Panc1 (cell line): ENCODE measurements around the gene GPR42. TPM values are rescaled to one million over a fixed set of nuclear protein-coding genes. Genes with fewer than 3 reads are reported as not detected.

Source experiments
- ATAC-seq: fragments of 200-7000 bp; cut with Tn5 transposase; 2 replicates; pipeline ENCODE4 v1.9.1; 2020; ENCODE audit warnings: mild to moderate bottlenecking, moderate library complexity
- BruUV-seq: library from RNA; stranded (reverse); fragments of 400-500 nt; replicated peaks from 2 replicates; lab custom pipeline; 2021; lab: Mats Ljungman, UMichigan
- CTCF ChIA-PET: fragments of 300-600 bp; sonication (Branson Sonifier 250); formaldehyde crosslinking; loops from one replicate; lab custom pipeline; 2022; ENCODE audit warnings: antibody characterized with exemption; lab: Charles Lee
- POLR2A ChIA-PET: fragments of 300-600 bp; sonication (Branson Sonifier 250); formaldehyde crosslinking; loops from one replicate; lab custom pipeline; 2022; ENCODE audit warnings: antibody characterized with exemption; lab: Charles Lee
- DNase-seq: peaks from one replicate; pipeline ENCODE4 v3.0.0-alpha.2; 2010; ENCODE audit warnings: low read depth, low spot score
- H3K27ac ChIP-seq: 2 replicates; pipeline ENCODE4 v1.5.1; 2011; ENCODE audit warnings: mild to moderate bottlenecking, low read length, inconsistent platforms
- H3K27me3 ChIP-seq: fragments of 200-500 bp; sonication (Bioruptor generic); 2 replicates; pipeline ENCODE4 v1.6.0; 2014; ENCODE audit warnings: low read length, inconsistent platforms; ENCODE audit not compliant: control insufficient read depth, insufficient read depth
- H3K36me3 ChIP-seq: fragments of 200-500 bp; sonication (Bioruptor generic); 2 replicates; pipeline ENCODE4 v1.5.1; 2014; ENCODE audit warnings: inconsistent platforms, mild to moderate bottlenecking, low read length, moderate library complexity; ENCODE audit not compliant: control insufficient read depth, insufficient read depth
- H3K4me1 ChIP-seq: 2 replicates; pipeline ENCODE4 v1.5.1; 2011; ENCODE audit warnings: inconsistent platforms, mild to moderate bottlenecking, low read length, moderate library complexity; ENCODE audit not compliant: control insufficient read depth, insufficient read depth
- H3K4me3 ChIP-seq, 2 experiments: 2 replicates each; pipeline ENCODE4 v1.5.1; 2011 to 2012; ENCODE audit warnings: low read depth in 2 of 2, low read length in 2 of 2, mild to moderate bottlenecking in 2 of 2, inconsistent platforms in 1 of 2, moderate library complexity in 1 of 2
- H3K9me3 ChIP-seq: fragments of 200-500 bp; sonication (Bioruptor generic); 2 replicates; pipeline ENCODE4 v1.5.1; 2014; ENCODE audit warnings: low read depth, mild to moderate bottlenecking, inconsistent platforms, low read length, moderate library complexity; ENCODE audit not compliant: control insufficient read depth, insufficient read depth
- CTCF ChIP-seq: fragments of 450-650 bp; IDR thresholded peaks from 2 replicates; pipeline ENCODE4 v1.5.1; 2017; ENCODE audit warnings: mild to moderate bottlenecking
- POLR2AphosphoS5 ChIP-seq: IDR thresholded peaks from 2 replicates; pipeline ENCODE4 v1.6.1; 2012; ENCODE audit warnings: mild to moderate bottlenecking, low read depth, low read length, moderate library complexity
- REST ChIP-seq, 2 experiments: IDR thresholded peaks; 2 replicates each; pipeline ENCODE4 v1.6.1; 2011 to 2012; ENCODE audit warnings: low read depth in 2 of 2, control low read depth in 1 of 2, low read length in 1 of 2, mild to moderate bottlenecking in 1 of 2, moderate library complexity in 1 of 2; ENCODE audit not compliant: insufficient read depth in 1 of 2
- SIN3A ChIP-seq: IDR thresholded peaks from 2 replicates; pipeline ENCODE4 v1.6.1; 2012; ENCODE audit warnings: low read depth, mild to moderate bottlenecking, low read length, moderate library complexity, borderline replicate concordance; ENCODE audit not compliant: insufficient read depth
- TCF7L2 ChIP-seq: IDR thresholded peaks from 2 replicates; pipeline ENCODE4 v1.6.1; 2011; ENCODE audit warnings: mild to moderate bottlenecking, low read depth, low read length, inconsistent platforms
- in situ Hi-C: cut with HindIII; loops from 2 replicates; pipeline ENCODE4 v1.10.0; 2016; ENCODE audit warnings: low sequenced_read_pairs, low pct_unique_long_range_greater_than_20kb
- intact Hi-C: fragments of 100-400 bp; cut with micrococcal nuclease; formaldehyde crosslinking; loops from one replicate; pipeline ENCODE4 v1.10.0; 2022; ENCODE audit not compliant: unreplicated experiment
- total RNA-seq: library from RNA; stranded (reverse); gene quantifications from one replicate; pipeline ENCODE4 v1.2.1, GENCODE V29; 2021; ENCODE audit not compliant: unreplicated experiment

The GPR42 gene
- total RNA-seq, 1 experiment from 2014 or later: not detected

- H3K4me3 ChIP-seq: no peak overlapping the region
- ATAC-seq: no peak; the same call in 1 of the 2 replicates
- DNase-seq: no peak
- in situ Hi-C loops (no loop called here), intact Hi-C loops (no loop called here)
- H3K27ac ChIP-seq: no peak overlapping the region
- TF ChIP-seq CTCF (no peak), POLR2AphosphoS5 (no peak), TCF7L2 (no peak; the same call in 1 of the 2 replicates), SIN3A (no peak), REST (IDR thresholded peaks at IDR 0.05; ENCODE audit: insufficient read depth in 1 of 2, low read depth in 2 of 2, low read length in 1 of 2) (no peak)
- no TSS peak for BruUV-seq
- H3K9me3 ChIP-seq: peaks cover 16% of the 10 kb centered on the region
- peaks cover 2% of the 10 kb centered on the region; the same call in 1 of the 2 replicates for H3K27me3 ChIP-seq
- no peaks in the 10 kb centered on the region for H3K36me3 ChIP-seq
- CTCF ChIA-PET: no interaction called here
- POLR2A ChIA-PET: interaction anchor here (0.6 kb wide), 1 partner anchor 265 kb away, joined by 8 read pairs; no protein-coding TSS in a partner anchor
- no peaks in the 10 kb centered on the region for H3K4me1 ChIP-seq
Measured at GRCh38 chr19:35388277-35389054, 17.6 kb downstream of the GPR42 start.

- intact Hi-C loops (no loop called here), in situ Hi-C loops (no loop called here)
- no peak overlapping the region for H3K4me3 ChIP-seq
- no peak overlapping the region for H3K27ac ChIP-seq
- BruUV-seq: no TSS peak
- H3K27me3 ChIP-seq: no peaks in the 10 kb centered on the region
- DNase-seq (no peak), ATAC-seq (no peak)
- H3K9me3 ChIP-seq: peaks cover 16% of the 10 kb centered on the region
- ChIA-PET POLR2A (interaction anchor here (0.6 kb wide), 1 partner anchor 264 kb away, joined by 8 read pairs; no protein-coding TSS in a partner anchor), CTCF (no interaction called here)
- no peaks in the 10 kb centered on the region for H3K36me3 ChIP-seq
- no peaks in the 10 kb centered on the region for H3K4me1 ChIP-seq
- TF ChIP-seq SIN3A: no peak
Measured at GRCh38 chr19:35389192-35389861, 18.5 kb downstream of the GPR42 start.
